ELF-1 (cell line): ENCODE data around the gene TRAF7.
A peak's percentile ranks its signal among the peaks of the same experiment; 100 is the strongest.

ENCODE experiments used
- DNase-seq: peaks from one replicate; pipeline ENCODE4 v3.0.0-alpha.2; 2016; ENCODE audit warnings: low read depth, low spot score

Gene TRAF7

GRCh38 chr16:2165861-2166260 is 10.3 kb downstream of the TRAF7 start:
- DNase-seq, result no peak

GRCh38 chr16:2166263-2167067 is 10.9 kb downstream of the TRAF7 start:
- DNase-seq, result no peak

GRCh38 chr16:2167068-2167638 is 11.6 kb downstream of the TRAF7 start:
- DNase-seq, result no peak

- no peak for DNase-seq
Measured at GRCh38 chr16:2170080-2170479, 14.5 kb downstream of the TRAF7 start.

GRCh38 chr16:2170587-2171435 is 15.2 kb downstream of the TRAF7 start:
- no peak for DNase-seq

GRCh38 chr16:2171601-2172178 is 16.1 kb downstream of the TRAF7 start:
- DNase-seq, result no peak

GRCh38 chr16:2172688-2173335 is 17.2 kb downstream of the TRAF7 start:
- no peak for DNase-seq

- no peak for DNase-seq
Measured at GRCh38 chr16:2173366-2173765, 17.8 kb downstream of the TRAF7 start.

- no peak for DNase-seq
Measured at GRCh38 chr16:2173916-2174315, 18.3 kb downstream of the TRAF7 start.

GRCh38 chr16:2174396-2175131 is 19.0 kb downstream of the TRAF7 start:
- no peak for DNase-seq

GRCh38 chr16:2175454-2175853 is 19.9 kb downstream of the TRAF7 start:
- DNase-seq, result no peak

- DNase-seq, result no peak
Measured at GRCh38 chr16:2176047-2176446, 20.5 kb downstream of the TRAF7 start.

- no peak for DNase-seq
Measured at GRCh38 chr16:2177101-2177500, 21.5 kb downstream of the TRAF7 start.

- DNase-seq, result no peak
Measured at GRCh38 chr16:2177561-2177960, 22.0 kb downstream of the TRAF7 start.

GRCh38 chr16:2178321-2179106 is 22.9 kb downstream of the TRAF7 start:
- peak; percentile 82 for DNase-seq

- DNase-seq, result no peak
Measured at GRCh38 chr16:2179107-2179501, 23.5 kb downstream of the TRAF7 start.

GRCh38 chr16:2179576-2179975 is 24.0 kb downstream of the TRAF7 start:
- DNase-seq, result no peak

GRCh38 chr16:2180461-2180860 is 24.9 kb downstream of the TRAF7 start:
- no peak for DNase-seq

GRCh38 chr16:2180962-2181923 is 25.7 kb downstream of the TRAF7 start:
- no peak for DNase-seq
